ENCODE measurements around the gene ZSWIM6.

DNA sequence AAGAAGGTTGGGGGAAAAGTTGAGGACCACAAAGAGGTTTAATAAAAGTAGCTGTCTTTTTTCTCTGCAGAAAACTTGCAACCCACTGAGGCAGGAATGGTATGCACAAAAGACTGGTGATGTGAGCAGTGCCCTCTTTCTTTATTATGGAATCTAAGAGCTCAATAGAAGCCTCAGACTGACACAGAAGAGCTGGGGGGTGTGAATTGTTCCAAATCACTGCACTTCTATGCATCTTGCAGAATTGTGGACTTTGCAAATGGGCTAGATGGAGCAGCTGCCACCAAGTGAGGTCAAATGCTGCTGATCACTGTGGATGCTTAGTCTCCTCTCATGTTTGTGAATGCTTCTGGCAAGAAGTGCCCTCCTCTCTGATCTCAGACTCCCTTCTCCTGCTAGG is 227.1 kb downstream of the ZSWIM6 start:
- TF ChIP-seq, protein P1, sequence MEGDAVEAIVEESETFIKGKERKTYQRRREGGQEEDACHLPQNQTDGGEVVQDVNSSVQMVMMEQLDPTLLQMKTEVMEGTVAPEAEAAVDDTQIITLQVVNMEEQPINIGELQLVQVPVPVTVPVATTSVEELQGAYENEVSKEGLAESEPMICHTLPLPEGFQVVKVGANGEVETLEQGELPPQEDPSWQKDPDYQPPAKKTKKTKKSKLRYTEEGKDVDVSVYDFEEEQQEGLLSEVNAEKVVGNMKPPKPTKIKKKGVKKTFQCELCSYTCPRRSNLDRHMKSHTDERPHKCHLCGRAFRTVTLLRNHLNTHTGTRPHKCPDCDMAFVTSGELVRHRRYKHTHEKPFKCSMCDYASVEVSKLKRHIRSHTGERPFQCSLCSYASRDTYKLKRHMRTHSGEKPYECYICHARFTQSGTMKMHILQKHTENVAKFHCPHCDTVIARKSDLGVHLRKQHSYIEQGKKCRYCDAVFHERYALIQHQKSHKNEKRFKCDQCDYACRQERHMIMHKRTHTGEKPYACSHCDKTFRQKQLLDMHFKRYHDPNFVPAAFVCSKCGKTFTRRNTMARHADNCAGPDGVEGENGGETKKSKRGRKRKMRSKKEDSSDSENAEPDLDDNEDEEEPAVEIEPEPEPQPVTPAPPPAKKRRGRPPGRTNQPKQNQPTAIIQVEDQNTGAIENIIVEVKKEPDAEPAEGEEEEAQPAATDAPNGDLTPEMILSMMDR (IDR thresholded peaks at IDR 0.05) = no peak
- TF ChIP-seq, protein P2, sequence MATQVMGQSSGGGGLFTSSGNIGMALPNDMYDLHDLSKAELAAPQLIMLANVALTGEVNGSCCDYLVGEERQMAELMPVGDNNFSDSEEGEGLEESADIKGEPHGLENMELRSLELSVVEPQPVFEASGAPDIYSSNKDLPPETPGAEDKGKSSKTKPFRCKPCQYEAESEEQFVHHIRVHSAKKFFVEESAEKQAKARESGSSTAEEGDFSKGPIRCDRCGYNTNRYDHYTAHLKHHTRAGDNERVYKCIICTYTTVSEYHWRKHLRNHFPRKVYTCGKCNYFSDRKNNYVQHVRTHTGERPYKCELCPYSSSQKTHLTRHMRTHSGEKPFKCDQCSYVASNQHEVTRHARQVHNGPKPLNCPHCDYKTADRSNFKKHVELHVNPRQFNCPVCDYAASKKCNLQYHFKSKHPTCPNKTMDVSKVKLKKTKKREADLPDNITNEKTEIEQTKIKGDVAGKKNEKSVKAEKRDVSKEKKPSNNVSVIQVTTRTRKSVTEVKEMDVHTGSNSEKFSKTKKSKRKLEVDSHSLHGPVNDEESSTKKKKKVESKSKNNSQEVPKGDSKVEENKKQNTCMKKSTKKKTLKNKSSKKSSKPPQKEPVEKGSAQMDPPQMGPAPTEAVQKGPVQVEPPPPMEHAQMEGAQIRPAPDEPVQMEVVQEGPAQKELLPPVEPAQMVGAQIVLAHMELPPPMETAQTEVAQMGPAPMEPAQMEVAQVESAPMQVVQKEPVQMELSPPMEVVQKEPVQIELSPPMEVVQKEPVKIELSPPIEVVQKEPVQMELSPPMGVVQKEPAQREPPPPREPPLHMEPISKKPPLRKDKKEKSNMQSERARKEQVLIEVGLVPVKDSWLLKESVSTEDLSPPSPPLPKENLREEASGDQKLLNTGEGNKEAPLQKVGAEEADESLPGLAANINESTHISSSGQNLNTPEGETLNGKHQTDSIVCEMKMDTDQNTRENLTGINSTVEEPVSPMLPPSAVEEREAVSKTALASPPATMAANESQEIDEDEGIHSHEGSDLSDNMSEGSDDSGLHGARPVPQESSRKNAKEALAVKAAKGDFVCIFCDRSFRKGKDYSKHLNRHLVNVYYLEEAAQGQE (IDR thresholded peaks at IDR 0.05; ENCODE audit: insufficient read depth in 1 of 2, low read depth in 2 of 2, low read length in 1 of 2) = no peak
- TF ChIP-seq POLR2AphosphoS5 (IDR thresholded peaks at IDR 0.05; ENCODE audit: low read depth, low read length) = no peak
- no peak for TF ChIP-seq SIN3A (IDR thresholded peaks at IDR 0.05; ENCODE audit: borderline replicate concordance, insufficient read depth, low read depth, low read length)
- TF ChIP-seq TCF7L2 (IDR thresholded peaks at IDR 0.05; ENCODE audit: low read depth, low read length) = no peak
